PC-9 (cell line): ENCODE results near the gene CEP41. TPM values are rescaled to one million over a fixed set of nuclear protein-coding genes. Genes with fewer than 3 reads are reported as not detected.

Experiments used
- BruUV-seq: library from RNA; stranded (reverse); fragments of 400-500 nt; replicated peaks from 2 replicates; lab custom pipeline; 2021; lab: Mats Ljungman, UMichigan
- CTCF ChIA-PET: fragments of 300-600 bp; sonication (Branson Sonifier 250); formaldehyde crosslinking; loops from one replicate; lab custom pipeline; 2022; ENCODE audit warnings: antibody characterized with exemption; lab: Charles Lee
- POLR2A ChIA-PET: fragments of 300-600 bp; sonication (Branson Sonifier 250); formaldehyde crosslinking; loops from one replicate; lab custom pipeline; 2022; ENCODE audit warnings: antibody characterized with exemption; ENCODE audit not compliant: unreplicated experiment; lab: Charles Lee
- DNase-seq, 2 experiments: peaks; one replicate each; pipeline versions ENCODE4 v3.0.0 to v3.0.0-alpha.2; 2015 to 2022; ENCODE audit warnings: mixed read lengths in 1 of 2
- H2AFZ ChIP-seq: fragments of 200-600 bp; sonication (generic); 2 replicates; pipeline ENCODE4 v1.8.1; 2017; ENCODE audit warnings: antibody characterized with exemption
- H3F3A ChIP-seq: fragments of 200-600 bp; sonication (generic); 2 replicates; pipeline ENCODE4 v1.8.1; 2017; ENCODE audit warnings: antibody characterized with exemption, mild to moderate bottlenecking, low read depth; ENCODE audit not compliant: insufficient read depth
- H3K27ac ChIP-seq: fragments of 200-600 bp; sonication (generic); 2 replicates; pipeline ENCODE4 v1.6.1; 2016; ENCODE audit warnings: mixed run types
- H3K27me3 ChIP-seq: fragments of 200-600 bp; sonication (generic); 2 replicates; pipeline ENCODE4 v1.6.1; 2016; ENCODE audit warnings: low read depth, mixed run types; ENCODE audit not compliant: insufficient read depth
- H3K36me3 ChIP-seq: fragments of 200-600 bp; sonication (generic); 2 replicates; pipeline ENCODE4 v1.6.1; 2016; ENCODE audit warnings: low read depth, mixed run types
- H3K4me1 ChIP-seq: fragments of 200-600 bp; sonication (generic); replicated peaks from 2 replicates; pipeline ENCODE4 v1.6.1; 2016; ENCODE audit warnings: mixed run types; ENCODE audit not compliant: insufficient read depth
- H3K4me2 ChIP-seq: fragments of 200-600 bp; sonication (generic); 2 replicates; pipeline ENCODE4 v1.6.1; 2017; ENCODE audit warnings: mixed run types
- H3K4me3 ChIP-seq: fragments of 200-600 bp; sonication (generic); 2 replicates; pipeline ENCODE4 v1.6.1; 2016; ENCODE audit warnings: mixed run types
- H3K79me2 ChIP-seq: fragments of 200-600 bp; sonication (generic); 2 replicates; pipeline ENCODE4 v1.6.1; 2017; ENCODE audit warnings: low read depth, mixed run types
- H3K9me2 ChIP-seq: fragments of 200-600 bp; sonication (generic); 2 replicates; pipeline ENCODE4 v1.8.1; 2017; ENCODE audit warnings: mild to moderate bottlenecking; ENCODE audit not compliant: insufficient read depth
- H3K9me3 ChIP-seq: fragments of 200-600 bp; sonication (generic); 2 replicates; pipeline ENCODE4 v1.8.1; 2016; ENCODE audit warnings: low read depth; ENCODE audit not compliant: insufficient read depth
- H4K20me1 ChIP-seq: fragments of 200-600 bp; sonication (generic); 2 replicates; pipeline ENCODE4 v1.8.1; 2017; ENCODE audit not compliant: insufficient read depth
- EZH2 ChIP-seq: fragments of 200-600 bp; sonication (generic); IDR thresholded peaks from 2 replicates; pipeline ENCODE4 v1.8.0; 2017; ENCODE audit warnings: antibody characterized with exemption, low read depth
- intact Hi-C: fragments of 100-400 bp; cut with micrococcal nuclease; formaldehyde crosslinking; loops from one replicate; pipeline ENCODE4 v1.10.0; 2022; ENCODE audit not compliant: unreplicated experiment
- total RNA-seq: library from RNA; stranded (reverse); gene quantifications from 2 replicates; pipeline ENCODE4 v1.2.3, GENCODE V29; 2021
- TF ChIP-seq, protein P1 (sequence below): fragments of 200-600 bp; sonication (generic); conservative IDR thresholded peaks from 2 replicates; pipeline ENCODE4 v1.6.1; 2017; ENCODE audit warnings: mixed run types, antibody characterized with exemption, mild to moderate bottlenecking, moderate library complexity

CEP41 gene
- total RNA-seq, 1 experiment from 2014 or later, result 18.0 TPM

DNA sequence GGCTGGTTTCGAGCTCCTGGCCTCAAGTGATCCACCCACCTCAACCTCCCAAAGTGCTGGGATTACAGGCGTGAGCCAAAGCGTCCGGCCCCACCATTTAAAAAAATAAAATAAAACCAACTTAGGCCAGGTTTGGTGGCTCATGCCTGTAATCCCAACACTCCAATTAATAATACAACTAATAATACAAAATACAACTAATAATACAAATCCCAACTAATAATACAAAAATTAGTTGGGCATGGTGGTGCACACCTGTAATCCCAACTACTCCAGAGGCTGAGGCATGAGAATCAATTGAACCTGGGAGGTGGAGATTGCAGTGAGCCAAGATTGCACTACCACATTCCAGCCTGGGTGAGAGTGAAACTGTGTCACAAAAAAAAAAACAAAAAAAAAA, 27.6 kb downstream of the CEP41 start:
- Histone ChIP-seq H3K9me3 (no peaks in the 10 kb centered on the region), H3K79me2 (no peaks in the 10 kb centered on the region), H3F3A (0 out of 2 replicates have a peak, but pooled peaks cover 3% of the 10 kb centered on the region), H3K4me3 (no peak overlapping the region), H3K9me2 (0 out of 2 replicates have a peak, but pooled peaks cover 5% of the 10 kb centered on the region), H2AFZ (no peak overlapping the region), H3K4me2 (no peak overlapping the region), H3K36me3 (no peaks in the 10 kb centered on the region), H3K27ac (no peak overlapping the region), H4K20me1 (no peaks in the 10 kb centered on the region), H3K4me1 (peaks cover 7% of the 10 kb centered on the region; the same call in 1 of the 2 replicates), H3K27me3 (no peaks in the 10 kb centered on the region)
- no TSS peak for BruUV-seq
- ChIA-PET CTCF (interaction anchor here (0.6 kb wide), 3 partner anchors 14 to 1025 kb away, joined by 3 to 5 read pairs (median 4); no protein-coding TSS in a partner anchor), POLR2A (interaction anchor here (0.7 kb wide), 1 partner anchor 60 kb away, joined by 12 read pairs; no protein-coding TSS in a partner anchor)
- intact Hi-C loops, result loop anchor here (10.0 kb wide), 1 partner anchor 168 kb away; no protein-coding TSS in a partner anchor
- no peak for DNase-seq
- TF ChIP-seq, protein P1, sequence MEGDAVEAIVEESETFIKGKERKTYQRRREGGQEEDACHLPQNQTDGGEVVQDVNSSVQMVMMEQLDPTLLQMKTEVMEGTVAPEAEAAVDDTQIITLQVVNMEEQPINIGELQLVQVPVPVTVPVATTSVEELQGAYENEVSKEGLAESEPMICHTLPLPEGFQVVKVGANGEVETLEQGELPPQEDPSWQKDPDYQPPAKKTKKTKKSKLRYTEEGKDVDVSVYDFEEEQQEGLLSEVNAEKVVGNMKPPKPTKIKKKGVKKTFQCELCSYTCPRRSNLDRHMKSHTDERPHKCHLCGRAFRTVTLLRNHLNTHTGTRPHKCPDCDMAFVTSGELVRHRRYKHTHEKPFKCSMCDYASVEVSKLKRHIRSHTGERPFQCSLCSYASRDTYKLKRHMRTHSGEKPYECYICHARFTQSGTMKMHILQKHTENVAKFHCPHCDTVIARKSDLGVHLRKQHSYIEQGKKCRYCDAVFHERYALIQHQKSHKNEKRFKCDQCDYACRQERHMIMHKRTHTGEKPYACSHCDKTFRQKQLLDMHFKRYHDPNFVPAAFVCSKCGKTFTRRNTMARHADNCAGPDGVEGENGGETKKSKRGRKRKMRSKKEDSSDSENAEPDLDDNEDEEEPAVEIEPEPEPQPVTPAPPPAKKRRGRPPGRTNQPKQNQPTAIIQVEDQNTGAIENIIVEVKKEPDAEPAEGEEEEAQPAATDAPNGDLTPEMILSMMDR, result no peak
- TF ChIP-seq EZH2, result no peak

DNA sequence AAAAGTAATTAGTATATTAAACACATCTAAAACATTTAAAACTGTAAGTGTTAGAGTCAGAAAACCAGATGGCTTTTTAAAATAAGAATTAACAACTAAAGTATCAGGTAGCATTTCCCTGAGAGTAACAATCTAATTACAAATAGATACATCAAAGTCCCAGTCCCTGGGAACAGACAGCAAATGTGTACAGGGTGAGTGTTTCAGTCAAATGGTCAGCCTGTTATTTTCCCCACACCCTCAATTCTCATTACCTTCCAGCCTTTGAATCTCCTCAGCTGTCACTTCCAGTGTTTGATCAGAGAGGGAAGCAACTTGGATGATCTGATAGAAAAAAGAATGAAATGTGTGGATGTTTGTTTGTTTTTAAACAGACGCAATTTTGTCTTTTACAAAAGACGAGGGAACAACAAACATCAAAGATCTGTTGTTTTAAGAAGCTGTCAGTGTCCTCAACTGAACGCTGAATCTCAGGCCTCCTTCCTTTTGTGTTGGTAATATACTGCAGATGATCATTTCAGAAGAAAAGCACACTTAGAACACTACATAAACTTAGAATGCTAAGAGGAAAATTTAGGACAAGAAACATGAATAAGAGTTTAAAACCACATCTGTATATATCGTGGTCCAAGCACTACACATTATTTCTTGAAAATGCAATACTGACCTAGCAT, 29.8 kb downstream of the CEP41 start:
- no peaks in the 10 kb centered on the region for H3K79me2 ChIP-seq
- H2AFZ ChIP-seq, result no peak overlapping the region
- 0 out of 2 replicates have a peak, but pooled peaks cover 5% of the 10 kb centered on the region for H3K9me2 ChIP-seq
- H3K27me3 ChIP-seq, result no peaks in the 10 kb centered on the region
- no peaks in the 10 kb centered on the region for H3K36me3 ChIP-seq
- DNase-seq, result no peak
- H4K20me1 ChIP-seq, result no peaks in the 10 kb centered on the region
- ChIA-PET CTCF (no interaction called here), POLR2A (interaction anchor here (0.6 kb wide), 1 partner anchor 778 kb away, joined by 3 read pairs; no protein-coding TSS in a partner anchor)
- 0 out of 2 replicates have a peak, but pooled peaks cover 3% of the 10 kb centered on the region for H3F3A ChIP-seq
- H3K4me2 ChIP-seq, result no peak overlapping the region
- BruUV-seq, result no TSS peak
- H3K9me3 ChIP-seq, result no peaks in the 10 kb centered on the region
- TF ChIP-seq, protein P1, result no peak
- TF ChIP-seq EZH2, result no peak
- no peak overlapping the region for H3K4me3 ChIP-seq
- H3K4me1 ChIP-seq, result peaks cover 7% of the 10 kb centered on the region; the same call in 1 of the 2 replicates
- intact Hi-C loops, result loop anchor here (10.0 kb wide), 1 partner anchor 166 kb away; no protein-coding TSS in a partner anchor
- H3K27ac ChIP-seq, result no peak overlapping the region

DNA sequence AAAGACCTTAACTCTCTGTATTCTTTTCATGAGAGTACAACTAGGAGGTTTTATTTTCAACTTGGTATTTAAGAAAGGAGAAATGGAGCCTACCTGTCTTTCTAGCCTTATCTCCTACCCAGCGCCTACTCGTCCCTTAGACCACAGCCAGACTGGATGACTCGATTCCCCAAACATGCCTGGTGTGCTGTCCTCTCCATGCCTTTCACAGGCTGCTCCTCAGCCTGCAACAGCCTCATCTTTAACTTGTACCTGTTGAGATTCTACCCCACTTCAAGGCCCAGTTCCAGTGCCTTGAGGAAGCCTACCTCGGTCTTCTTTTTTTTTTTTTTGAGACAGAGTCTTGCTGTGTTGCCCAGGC, 31.1 kb downstream of the CEP41 start:
- H3K4me1 ChIP-seq, result peaks cover 7% of the 10 kb centered on the region; the same call in 1 of the 2 replicates
- TF ChIP-seq, protein P1, result no peak
- TF ChIP-seq EZH2, result no peak
- H3K27me3 ChIP-seq, result no peaks in the 10 kb centered on the region
- no peak overlapping the region for H3K4me2 ChIP-seq
- no TSS peak for BruUV-seq
- no peak overlapping the region for H2AFZ ChIP-seq
- H3F3A ChIP-seq, result 0 out of 2 replicates have a peak, but pooled peaks cover 3% of the 10 kb centered on the region
- H3K36me3 ChIP-seq, result no peaks in the 10 kb centered on the region
- H3K79me2 ChIP-seq, result no peaks in the 10 kb centered on the region
- H3K9me3 ChIP-seq, result no peaks in the 10 kb centered on the region
- ChIA-PET POLR2A (no interaction called here), CTCF (no interaction called here)
- no peaks in the 10 kb centered on the region for H4K20me1 ChIP-seq
- 0 out of 2 replicates have a peak, but pooled peaks cover 5% of the 10 kb centered on the region for H3K9me2 ChIP-seq
- intact Hi-C loops, result loop anchor here (10.0 kb wide), 1 partner anchor 165 kb away; no protein-coding TSS in a partner anchor
- DNase-seq, result no peak
- no peak overlapping the region for H3K27ac ChIP-seq
- no peak overlapping the region for H3K4me3 ChIP-seq
